Tibial artery (tissue), 4 donors: ENCODE data around the gene ABCA4.
A peak's percentile ranks its signal among the peaks of the same experiment; 100 is the strongest.

Experiments
- DNase-seq, 2 donors: peaks; one replicate each; pipeline ENCODE4 v3.0.0-alpha.2; 2019
- H3K27ac ChIP-seq, 2 donors: fragments of 200-600 bp; sonication (generic) in 1 of 2; 1 replicate in 1 of 2; 2 replicates in 1 of 2; pipeline ENCODE4 v1.5.1; 2018 to 2019; ENCODE audit warnings: mild to moderate bottlenecking in 1 of 2
- H3K27me3 ChIP-seq, 2 donors: fragments of 200-600 bp; sonication (generic) in 1 of 2; one replicate each; pipeline versions ENCODE4 v1.5.1 to v1.6.0; 2016 to 2019
- H3K36me3 ChIP-seq, 3 donors: fragments of 200-600 bp; sonication (generic) in 2 of 3; one replicate each; pipeline ENCODE4 v1.5.1; 2016 to 2019; ENCODE audit warnings: mild to moderate bottlenecking in 2 of 3
- H3K4me1 ChIP-seq, 4 donors: fragments of 200-600 bp; sonication (generic) in 2 of 4; 1 replicate in 3 of 4; 2 replicates in 1 of 4; pipeline ENCODE4 v1.5.1; 2016 to 2019
- H3K4me3 ChIP-seq, 2 donors: fragments of 200-600 bp; sonication (generic) in 1 of 2; 1 replicate in 1 of 2; 2 replicates in 1 of 2; pipeline ENCODE4 v1.5.1; 2018 to 2019; ENCODE audit warnings: mild to moderate bottlenecking in 2 of 2
- H3K9me3 ChIP-seq, 3 donors: fragments of 200-600 bp; sonication (generic) in 1 of 3; one replicate each; pipeline ENCODE4 v1.5.1; 2016 to 2019
- intact Hi-C: fragments of 100-400 bp; cut with DNase I; formaldehyde crosslinking; loops from one replicate; pipeline ENCODE4 v1.15.0; 2023; ENCODE audit warnings: low total_unique reads
- TF ChIP-seq, protein P1 (sequence below), 2 experiments: fragments of 200-600 bp in 1 of 2; fragments of 450-650 bp in 1 of 2; IDR thresholded peaks; one replicate each; pipeline ENCODE4 v1.5.1; 2017 to 2019; ENCODE audit warnings: antibody characterized with exemption in 2 of 2, mild to moderate bottlenecking in 1 of 2, moderate library complexity in 1 of 2

Gene ABCA4

DNA sequence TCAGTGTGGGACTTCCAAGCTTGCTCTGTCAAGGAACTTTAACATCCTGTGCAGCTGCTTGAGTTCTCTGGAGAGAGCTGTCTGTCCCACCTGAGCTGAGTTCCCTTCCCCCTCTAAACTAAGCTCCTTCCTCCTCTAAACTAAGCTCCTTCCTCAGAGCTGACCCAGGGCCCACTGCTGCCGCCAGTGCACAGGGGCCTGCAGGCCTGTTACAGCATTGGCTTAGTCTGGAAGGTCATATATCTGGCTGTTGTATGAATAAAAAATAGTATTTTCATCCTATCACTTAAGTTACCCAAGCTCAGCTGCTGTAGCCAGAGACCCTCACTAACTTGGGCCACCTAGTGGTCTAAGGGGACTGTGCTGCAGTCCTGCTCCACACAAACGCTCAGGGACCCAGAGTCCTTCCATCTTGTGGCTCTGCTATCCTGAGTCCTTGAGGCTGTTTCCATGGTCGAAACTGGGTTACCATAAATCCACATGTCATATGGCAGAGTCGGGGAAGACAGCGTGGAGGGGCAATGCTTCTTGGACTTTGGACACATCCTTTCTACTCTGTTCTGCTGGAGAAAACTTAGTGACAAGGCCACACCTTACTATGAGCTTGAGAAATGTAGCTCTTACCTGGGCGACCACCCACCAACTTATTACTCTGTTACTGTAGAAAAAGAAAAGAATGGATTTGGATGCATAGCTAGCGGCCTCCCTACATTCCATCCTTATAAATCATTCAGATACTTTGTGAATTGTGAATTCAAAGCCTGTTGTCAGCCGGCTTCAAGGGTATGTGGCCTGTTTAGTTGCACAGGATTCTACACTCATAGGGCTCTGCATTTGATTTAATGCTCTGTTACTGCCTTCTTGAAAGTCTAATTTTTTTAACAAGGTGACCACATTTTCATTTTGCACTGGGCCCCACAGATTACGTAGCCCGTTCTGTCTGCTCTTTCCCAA, 140.4 kb downstream of the ABCA4 start:
- no peaks in the 10 kb centered on the region for H3K27me3 ChIP-seq
- H3K9me3 ChIP-seq = no peaks in the 10 kb centered on the region
- peaks cover 0 to 14% (median 5%) of the 10 kb centered on the region in 4 donors for H3K4me1 ChIP-seq
- H3K27ac ChIP-seq = no peak overlapping the region
- no peak for DNase-seq
- intact Hi-C loops = no loop called here
- TF ChIP-seq, protein P1, sequence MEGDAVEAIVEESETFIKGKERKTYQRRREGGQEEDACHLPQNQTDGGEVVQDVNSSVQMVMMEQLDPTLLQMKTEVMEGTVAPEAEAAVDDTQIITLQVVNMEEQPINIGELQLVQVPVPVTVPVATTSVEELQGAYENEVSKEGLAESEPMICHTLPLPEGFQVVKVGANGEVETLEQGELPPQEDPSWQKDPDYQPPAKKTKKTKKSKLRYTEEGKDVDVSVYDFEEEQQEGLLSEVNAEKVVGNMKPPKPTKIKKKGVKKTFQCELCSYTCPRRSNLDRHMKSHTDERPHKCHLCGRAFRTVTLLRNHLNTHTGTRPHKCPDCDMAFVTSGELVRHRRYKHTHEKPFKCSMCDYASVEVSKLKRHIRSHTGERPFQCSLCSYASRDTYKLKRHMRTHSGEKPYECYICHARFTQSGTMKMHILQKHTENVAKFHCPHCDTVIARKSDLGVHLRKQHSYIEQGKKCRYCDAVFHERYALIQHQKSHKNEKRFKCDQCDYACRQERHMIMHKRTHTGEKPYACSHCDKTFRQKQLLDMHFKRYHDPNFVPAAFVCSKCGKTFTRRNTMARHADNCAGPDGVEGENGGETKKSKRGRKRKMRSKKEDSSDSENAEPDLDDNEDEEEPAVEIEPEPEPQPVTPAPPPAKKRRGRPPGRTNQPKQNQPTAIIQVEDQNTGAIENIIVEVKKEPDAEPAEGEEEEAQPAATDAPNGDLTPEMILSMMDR (IDR thresholded peaks at IDR 0.05) = no peak
- H3K36me3 ChIP-seq = no peaks in the 10 kb centered on the region
- H3K4me3 ChIP-seq = no peak overlapping the region

DNA sequence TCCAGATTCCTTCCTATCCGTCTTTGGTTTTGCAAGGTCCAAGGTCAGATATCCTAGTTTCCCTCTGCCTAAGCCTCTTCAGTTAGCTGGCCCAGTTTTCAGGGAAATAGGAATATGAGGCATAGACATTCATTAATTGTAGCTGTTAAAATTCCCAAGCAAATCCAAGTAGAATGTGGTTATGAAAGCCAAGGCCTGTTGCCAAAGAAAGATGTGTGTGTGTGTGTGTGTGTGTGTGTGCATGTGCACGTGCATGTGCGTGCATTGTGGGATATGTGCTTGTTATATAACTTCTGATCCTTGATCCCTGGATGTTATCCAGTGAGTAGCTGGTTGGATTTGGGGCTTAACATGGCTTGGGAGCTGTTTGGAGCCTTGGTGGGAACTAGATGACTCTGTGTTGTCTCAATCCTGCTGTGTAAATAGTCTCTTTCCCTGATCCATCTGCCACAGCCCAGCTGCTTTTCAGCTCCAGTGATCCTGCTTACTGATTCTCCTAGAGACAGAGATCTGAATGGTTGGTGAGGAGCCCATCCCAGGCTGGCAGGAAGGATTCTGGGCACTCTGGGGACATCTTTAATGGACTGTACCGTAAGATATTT, 141.1 kb downstream of the ABCA4 start:
- H3K27me3 ChIP-seq = no peaks in the 10 kb centered on the region
- H3K27ac ChIP-seq = no peak overlapping the region
- H3K4me3 ChIP-seq = no peak overlapping the region

GRCh38 chr1:93979040-93979717, 141.8 kb downstream of the ABCA4 start:
- no peak overlapping the region for H3K4me3 ChIP-seq
- no peak overlapping the region for H3K27ac ChIP-seq
- TF ChIP-seq, protein P1 (IDR thresholded peaks at IDR 0.05) = no peak
- intact Hi-C loops = no loop called here
- DNase-seq = no peak
- H3K4me1 ChIP-seq = peaks cover 0 to 14% (median 5%) of the 10 kb centered on the region in 4 donors
- H3K36me3 ChIP-seq = no peaks in the 10 kb centered on the region
- no peaks in the 10 kb centered on the region for H3K9me3 ChIP-seq
- no peaks in the 10 kb centered on the region for H3K27me3 ChIP-seq

More for the DNA sequence above, 141.1 kb downstream of the ABCA4 start:
- intact Hi-C loops = no loop called here
- H3K36me3 ChIP-seq = no peaks in the 10 kb centered on the region
- no peaks in the 10 kb centered on the region for H3K9me3 ChIP-seq
- TF ChIP-seq, protein P1 (IDR thresholded peaks at IDR 0.05) = no peak
- peaks cover 0 to 14% (median 5%) of the 10 kb centered on the region in 4 donors for H3K4me1 ChIP-seq
- DNase-seq = peak in 1 of 2 donors; percentile 37

GRCh38 chr1:93977598-93977945, 143.4 kb downstream of the ABCA4 start:
- intact Hi-C loops = no loop called here

More at GRCh38 chr1:93977598-93977945, 143.4 kb downstream of the ABCA4 start:
- H3K27ac ChIP-seq = no peak overlapping the region
- TF ChIP-seq, protein P1 (IDR thresholded peaks at IDR 0.05) = no peak
- no peak overlapping the region for H3K4me3 ChIP-seq
- no peak for DNase-seq
- no peaks in the 10 kb centered on the region for H3K27me3 ChIP-seq
- peaks cover 0 to 14% (median 5%) of the 10 kb centered on the region in 4 donors for H3K4me1 ChIP-seq
- no peaks in the 10 kb centered on the region for H3K9me3 ChIP-seq
- no peaks in the 10 kb centered on the region for H3K36me3 ChIP-seq
